Measurements from ENCODE around the gene TMTC4. TPM values are rescaled to one million over a fixed set of nuclear protein-coding genes. Genes with fewer than 3 reads are reported as not detected.

The TMTC4 gene
- total RNA-seq, 1 donor from 2014 or later = 9.9 TPM

- intact Hi-C loops (cut with DNase I) = no loop called here
- ATAC-seq = no peak
- DNase-seq (ENCODE audit: missing footprints) = no peak
Observed at GRCh38 chr13:100561599-100562204, 112.9 kb downstream of the TMTC4 start.

- ATAC-seq = no peak
- no peak for DNase-seq (ENCODE audit: missing footprints)
- intact Hi-C loops (cut with DNase I) = no loop called here
Observed at GRCh38 chr13:100561158-100561499, 113.5 kb downstream of the TMTC4 start.

- DNase-seq (ENCODE audit: missing footprints) (no peak), ATAC-seq (peak; percentile 50)
- intact Hi-C loops (cut with DNase I) = no loop called here
Observed at GRCh38 chr13:100560498-100561157, 114.0 kb downstream of the TMTC4 start.

GRCh38 chr13:100559886-100560285 is 114.7 kb downstream of the TMTC4 start:
- ATAC-seq (no peak), DNase-seq (ENCODE audit: missing footprints) (no peak)
- intact Hi-C loops (cut with DNase I) = no loop called here

Other genes starting within 250 kb of the TMTC4 start
- 1.4 TPM for gene GGACT, start 86.0 kb downstream of the TMTC4 start, total RNA-seq

Data from Right ventricle myocardium inferior (tissue), 1 donor.